NCI-H2029 (cell line): ENCODE data around the gene KLHL30.
"Not testable (repeated sequence)": the region's sequence is repeated elsewhere in the genome, so short reads cannot be mapped to it uniquely, and the experiment has no call there.

Experiments used
- DNase-seq: peaks from one replicate; lab custom pipeline; 2025; lab: John Stamatoyannopoulos, UW

Gene KLHL30

DNA sequence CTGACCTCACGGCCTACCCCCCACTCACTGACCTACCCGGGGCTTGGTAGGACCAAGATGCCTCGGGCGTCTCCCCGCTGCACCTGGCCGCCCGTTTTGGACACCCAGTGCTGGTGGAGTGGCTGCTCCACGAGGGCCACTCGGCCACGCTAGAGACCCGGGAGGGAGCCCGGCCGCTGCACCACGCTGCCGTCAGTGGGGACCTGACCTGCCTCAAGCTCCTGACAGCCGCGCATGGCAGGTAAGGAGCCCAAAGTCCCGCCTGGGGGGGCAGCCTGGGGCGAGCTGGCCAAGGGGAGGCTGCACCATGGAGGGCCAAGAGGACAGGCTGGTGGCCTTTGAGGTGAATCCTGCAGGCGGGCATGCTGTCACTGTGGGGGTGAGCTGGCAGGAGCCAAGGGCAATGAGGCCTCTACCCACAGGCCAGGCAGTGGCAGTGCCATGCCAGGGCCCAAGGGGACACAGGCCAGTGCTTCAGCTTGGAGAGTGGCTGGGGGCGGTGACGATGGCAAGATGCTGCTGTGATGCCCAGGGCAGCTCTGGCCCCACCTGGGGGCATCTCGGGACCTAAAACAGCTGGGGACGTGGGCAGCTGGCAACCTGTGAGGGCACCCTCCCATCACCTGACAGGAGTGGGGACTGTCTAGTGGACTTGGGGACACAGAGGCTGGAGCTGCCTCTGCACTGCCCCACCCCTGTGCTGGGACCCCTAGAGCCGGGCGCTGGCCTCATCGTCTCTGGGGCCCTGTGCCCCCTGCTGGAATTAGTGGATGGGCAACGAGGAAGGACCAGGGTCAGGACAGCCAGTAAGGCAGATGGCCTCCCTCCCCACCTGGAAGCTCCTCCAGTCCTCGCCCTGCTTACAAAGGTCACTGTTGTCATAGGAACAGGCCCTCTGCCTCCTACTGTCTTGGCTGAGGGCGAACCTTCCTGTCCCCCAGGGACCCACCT, 36.3 kb upstream of the KLHL30 start:
- DNase-seq, result no peak

DNA sequence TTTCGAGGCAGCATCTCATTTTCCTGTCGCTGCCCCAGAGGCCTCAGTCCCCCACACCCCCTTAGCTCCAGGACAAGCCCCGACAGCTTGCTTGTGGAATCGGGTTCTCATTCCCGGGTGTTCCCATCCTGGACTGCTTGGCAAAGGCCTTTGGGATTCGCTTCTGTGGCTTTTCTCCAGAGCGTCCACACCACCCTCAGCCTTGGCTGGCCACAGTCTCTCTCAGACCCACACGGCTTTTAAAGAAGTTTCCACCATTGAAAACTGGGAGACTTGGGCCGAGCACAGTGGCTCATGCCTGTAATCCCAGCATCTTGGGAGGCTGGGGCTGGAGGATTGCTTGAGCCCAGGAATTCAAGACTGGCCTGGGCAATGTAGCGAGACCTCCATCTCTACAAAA, 35.6 kb upstream of the KLHL30 start:
- DNase-seq, result no peak

DNA sequence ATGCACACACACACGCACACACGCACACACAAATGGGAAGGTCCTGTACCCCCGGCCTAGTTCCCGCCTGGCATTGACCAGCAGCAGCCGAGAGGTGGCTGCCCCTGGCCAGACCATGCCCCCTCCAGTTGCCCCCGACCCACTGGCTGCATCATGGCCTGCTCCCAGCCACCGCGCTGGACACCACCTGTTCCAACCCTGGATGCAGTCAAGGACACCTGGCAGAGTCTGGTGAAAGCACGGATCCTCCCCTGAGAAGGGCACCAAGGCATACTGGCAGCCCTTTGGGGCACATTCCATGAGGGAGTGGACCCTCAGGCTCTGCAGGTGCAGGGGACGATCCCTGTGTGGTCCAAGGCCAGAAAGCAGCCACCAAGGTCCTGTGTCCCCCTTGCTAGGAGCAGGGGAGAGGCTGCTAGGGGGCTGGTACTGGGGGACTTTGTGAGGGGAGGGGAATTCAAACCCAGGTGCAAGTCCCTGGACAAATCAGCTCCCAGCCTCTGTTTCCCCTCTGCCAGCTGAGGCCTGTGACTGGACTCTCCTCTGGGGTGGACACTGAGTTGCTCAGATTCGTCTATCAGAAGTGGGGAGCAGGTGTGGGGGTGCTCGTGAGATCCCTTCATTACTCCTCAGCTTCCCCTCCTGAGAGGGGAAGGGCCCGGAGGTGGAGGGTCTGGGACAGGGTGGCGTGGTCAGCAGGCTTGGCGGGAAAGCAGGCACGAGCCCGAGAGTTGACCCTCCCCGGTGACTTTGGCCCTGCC, 34.8 kb upstream of the KLHL30 start:
- no peak for DNase-seq

DNA sequence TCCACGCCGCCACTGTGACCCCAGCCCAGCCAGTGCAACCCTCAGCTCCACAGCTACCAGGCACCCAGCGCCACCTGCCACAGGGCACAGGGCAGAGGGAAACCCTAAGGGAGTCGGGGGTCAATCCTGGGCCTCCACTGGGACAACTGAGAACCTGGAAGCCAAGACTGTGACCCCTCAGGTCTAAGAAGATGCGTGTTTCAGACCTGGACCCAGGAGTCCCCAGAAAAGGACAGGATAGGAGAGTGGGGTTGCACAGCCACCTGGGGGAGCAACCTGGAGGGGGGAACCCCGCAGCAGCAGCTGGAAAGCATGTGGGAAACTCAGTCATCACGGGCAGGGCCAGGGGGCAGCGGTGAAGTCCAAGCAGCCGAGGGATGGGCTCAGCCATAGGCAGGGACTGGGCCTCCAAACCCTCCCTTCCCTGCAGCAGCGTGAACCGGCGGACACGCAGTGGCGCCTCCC, 34.2 kb upstream of the KLHL30 start:
- no peak for DNase-seq

DNA sequence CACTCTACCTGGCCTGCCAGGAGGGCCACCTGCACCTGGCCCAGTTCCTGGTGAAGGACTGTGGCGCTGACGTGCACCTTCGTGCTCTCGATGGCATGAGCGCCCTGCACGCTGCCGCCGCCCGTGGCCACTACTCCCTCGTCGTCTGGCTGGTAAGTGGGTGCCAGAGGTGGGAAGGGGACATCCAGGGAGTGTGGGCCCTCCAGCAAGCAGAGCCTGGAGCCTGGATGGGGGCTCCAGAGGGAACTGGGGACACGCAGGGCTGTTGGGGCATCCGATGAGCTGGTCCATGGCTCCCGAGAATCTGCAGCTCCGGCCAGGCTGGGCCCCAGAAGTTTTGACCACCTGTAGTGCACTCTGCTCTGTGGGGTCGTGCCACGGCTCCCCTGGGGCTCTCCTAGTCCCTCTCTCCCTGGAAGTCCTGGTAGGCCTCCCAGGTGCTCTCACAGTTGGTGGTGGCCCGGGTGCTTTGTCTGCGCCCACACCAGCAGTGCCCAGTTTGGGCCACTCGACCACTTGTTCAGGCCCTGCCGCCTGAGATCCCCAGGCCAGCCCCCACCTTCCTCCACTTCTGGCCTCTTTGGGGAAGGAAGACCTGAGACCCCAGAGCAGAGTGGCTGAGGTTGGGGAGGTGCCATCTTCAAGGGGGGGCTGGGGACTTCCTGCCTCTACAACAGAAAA, 33.6 kb upstream of the KLHL30 start:
- DNase-seq, result no peak

DNA sequence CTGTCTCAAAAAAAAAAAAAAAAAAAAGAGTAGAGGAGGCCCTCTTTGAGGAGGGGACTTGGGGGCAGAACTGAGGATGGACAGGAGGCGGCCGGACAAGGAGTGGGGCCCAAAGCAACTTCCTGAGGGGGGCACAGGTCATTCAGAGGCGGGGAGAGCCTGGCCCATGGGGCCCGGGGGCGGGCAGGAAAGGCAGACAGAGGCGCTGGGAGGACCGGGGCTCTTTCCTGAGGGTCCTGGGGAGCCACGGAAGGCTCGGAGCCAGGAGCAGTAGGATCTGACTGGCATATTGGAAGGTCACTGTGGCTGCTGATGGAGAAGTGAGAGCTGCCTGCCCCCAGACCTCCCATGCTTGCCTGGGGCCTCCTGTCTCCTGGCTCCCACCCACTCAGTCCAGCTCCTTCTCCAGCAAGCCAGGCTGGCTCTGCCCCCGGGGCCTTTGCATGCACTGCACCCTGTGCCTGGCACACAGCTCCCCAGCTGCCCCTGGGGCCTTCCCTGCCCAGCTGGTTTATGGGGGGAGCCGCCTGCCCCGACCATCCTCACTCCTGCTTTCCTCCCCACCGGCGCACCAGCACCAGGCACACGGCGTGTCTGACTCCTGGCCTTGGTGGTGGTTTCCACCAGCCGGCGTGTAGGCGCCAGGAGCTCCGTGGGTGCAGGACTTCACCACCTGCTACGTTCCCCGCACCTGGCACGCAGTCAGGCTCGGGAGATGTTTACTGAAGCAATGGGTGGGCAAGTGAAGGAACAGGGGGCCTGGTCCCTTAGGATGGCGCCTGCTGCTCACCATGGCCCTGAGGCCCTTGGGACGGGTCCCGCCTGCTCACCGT, 32.7 kb upstream of the KLHL30 start:
- no peak for DNase-seq

DNA sequence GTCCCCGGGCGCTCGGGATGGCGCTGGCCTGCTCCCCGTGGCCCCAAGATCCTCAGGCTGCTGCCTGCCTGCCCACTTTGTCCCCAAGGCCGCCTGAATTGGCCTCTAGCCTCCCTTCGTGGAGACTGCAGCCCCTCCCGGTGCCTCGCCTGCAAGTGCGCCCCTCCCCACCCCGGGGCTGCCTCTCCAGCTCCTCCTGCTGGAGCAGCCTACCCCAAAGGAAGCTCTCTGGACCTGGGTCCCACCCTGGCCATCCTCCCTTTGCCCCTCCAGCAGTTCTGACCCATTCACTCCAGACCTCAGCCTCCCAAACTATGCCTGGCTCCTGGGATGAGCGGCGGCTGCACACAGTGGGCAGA, 32.1 kb upstream of the KLHL30 start:
- DNase-seq, result no peak

DNA sequence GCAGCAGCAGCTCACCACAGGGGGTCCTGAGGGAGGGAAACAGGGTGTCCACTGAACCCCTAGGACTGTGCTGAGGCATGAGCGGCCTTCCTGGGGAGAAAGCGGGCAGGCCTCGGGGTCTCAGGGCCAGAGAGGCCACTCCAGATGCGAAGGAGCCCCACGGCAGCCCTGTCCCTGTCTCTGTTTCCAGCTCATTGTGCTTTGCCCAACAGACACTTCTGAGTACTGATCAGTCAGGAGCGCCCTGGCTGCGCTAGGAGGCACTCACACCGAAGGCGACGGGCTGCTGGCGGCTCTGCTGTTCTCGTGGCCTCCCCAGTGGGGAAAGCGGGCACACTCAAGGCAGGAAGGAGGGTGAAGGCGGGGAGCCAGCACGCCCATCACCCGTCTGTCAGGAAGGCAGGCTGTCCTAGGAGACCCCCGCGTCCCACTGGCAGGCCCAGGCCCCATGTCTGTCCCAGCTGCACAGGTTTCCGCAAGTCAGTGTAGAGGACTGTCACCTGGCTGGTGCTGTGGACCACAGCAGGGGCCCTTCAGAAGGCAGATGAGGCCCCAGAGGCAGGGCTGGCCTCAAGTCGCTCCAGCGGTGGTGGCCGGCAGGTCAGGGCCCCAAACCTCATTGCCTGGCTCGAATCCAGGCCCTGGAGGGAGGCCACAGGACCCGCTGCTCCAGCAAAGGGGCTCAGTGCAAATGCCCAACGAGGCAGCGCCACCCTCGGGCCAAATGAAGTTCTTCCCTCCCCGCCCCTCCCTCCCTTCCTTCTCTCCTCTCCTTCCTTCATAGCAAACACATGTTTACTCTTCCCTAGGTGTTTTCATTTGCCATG, 31.6 kb upstream of the KLHL30 start:
- no peak for DNase-seq

DNA sequence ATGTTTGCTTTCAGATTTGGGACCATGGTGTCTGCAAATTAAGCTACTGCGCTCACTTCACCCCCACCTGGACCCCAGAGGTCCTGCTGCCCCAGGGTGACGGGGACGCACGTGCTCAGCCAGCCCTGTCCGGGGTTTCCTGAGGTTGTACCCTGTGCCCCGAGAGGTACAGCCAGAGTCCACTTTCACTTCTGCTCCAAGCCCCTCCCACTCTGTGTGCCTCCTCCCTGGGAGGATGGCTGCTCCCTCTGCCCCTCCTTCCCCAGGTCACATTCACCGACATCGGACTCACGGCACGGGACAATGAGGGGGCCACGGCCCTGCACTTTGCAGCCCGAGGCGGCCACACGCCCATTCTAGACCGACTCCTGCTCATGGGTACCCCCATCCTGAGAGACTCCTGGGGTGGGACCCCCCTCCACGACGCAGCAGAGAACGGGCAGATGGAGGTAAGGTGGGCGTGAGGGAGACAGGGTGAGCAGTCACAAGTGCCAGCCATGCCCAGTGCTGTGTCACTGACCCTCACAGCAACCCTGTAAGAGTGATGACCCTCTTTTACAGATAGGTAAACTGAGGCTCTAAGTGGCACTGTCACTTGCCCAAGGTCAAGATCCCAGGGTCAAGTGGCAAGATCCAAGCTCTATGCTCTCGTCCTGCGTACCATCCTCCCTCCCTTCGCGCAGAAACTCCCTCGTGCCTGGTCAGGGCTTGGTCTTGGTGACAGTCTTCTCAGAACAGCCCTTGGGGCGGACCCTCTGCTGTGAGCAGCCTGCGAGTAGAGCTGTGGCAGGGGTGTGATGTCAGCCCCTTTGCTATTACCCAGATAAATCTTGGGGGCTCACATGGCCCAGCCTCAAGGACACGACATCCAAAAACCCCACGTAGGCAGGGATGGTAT, 30.7 kb upstream of the KLHL30 start:
- no peak for DNase-seq

DNA sequence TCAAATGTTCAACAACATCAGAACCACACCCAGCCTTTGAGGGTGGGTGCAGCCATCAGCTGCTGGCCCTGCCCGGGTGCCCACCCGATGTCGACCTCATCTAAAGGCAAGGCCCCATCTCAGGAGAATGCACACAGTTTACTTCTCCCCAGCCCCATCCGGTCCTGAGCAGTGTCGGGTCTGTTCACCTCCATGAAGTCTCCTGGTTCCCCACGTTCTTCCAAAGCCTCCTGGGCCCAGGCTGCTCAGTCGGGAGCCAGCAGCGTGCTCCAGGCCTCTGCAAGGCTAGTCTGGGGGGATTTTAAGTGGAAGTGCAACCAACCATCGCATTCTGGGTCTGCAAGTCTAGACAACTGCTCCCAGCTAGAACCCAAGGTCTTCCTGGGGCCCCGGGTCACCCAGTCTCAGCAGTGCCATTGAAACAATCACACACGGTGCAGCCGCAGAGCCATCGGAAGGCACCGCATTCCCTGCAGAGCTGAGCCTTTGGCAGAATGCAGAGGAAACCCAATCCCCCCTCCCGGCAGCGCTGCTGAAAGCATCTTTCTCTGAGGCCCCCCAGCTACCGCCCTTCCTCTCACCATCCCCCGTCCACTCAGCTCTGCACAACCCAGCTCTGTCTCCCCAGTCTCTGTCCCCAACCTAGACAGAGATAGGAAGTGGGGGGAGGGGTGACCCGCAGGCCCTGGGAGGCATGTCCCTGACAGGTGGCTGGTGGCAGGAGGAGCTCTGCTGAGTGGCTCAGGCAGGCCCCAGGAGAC, 29.9 kb upstream of the KLHL30 start:
- DNase-seq, result no peak

DNA sequence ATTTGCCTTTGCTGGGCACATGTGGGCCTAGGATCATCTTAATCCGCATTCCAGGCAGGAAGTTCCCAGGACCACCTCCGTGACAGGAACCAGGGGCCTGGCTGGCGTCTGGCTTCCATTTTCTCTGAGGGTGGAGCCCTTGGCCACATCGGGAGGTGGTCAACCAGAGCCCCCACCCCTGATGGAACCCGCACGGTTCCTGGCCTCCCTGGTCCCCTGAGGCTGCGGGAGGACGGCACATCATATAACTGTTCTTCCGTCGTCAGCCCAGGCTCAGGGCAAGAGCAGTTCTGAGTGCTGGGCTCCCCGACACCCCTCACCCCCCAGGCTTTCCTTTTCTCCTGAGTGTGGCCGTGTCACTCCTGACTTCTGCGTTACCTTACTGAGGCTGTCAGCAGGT, 24.9 kb upstream of the KLHL30 start:
- no peak for DNase-seq

DNA sequence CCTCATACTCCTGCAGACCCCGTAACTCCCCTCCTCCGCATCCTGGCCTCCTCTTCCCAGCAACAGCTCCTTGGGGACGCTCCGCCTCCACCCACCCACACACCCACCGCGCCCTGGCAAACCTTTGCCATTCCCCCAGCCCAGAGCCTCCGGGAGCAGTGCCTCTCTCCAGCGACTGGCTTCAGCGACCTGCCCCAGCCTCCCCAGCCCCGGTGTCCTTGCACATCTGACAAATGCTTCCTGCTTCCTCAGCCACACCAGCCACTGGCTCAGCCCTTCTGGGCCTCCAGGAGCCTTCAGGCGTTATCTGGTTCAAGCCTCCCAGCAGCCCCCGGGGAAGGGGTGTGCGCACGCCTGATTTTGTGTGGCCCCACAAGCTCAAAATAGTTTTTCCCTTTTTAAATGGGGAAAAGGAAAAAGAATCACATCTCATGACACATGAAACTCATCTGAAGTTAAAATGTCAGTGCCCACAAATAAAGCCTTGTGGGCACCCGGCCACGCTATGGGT, 24.1 kb upstream of the KLHL30 start:
- no peak for DNase-seq

DNA sequence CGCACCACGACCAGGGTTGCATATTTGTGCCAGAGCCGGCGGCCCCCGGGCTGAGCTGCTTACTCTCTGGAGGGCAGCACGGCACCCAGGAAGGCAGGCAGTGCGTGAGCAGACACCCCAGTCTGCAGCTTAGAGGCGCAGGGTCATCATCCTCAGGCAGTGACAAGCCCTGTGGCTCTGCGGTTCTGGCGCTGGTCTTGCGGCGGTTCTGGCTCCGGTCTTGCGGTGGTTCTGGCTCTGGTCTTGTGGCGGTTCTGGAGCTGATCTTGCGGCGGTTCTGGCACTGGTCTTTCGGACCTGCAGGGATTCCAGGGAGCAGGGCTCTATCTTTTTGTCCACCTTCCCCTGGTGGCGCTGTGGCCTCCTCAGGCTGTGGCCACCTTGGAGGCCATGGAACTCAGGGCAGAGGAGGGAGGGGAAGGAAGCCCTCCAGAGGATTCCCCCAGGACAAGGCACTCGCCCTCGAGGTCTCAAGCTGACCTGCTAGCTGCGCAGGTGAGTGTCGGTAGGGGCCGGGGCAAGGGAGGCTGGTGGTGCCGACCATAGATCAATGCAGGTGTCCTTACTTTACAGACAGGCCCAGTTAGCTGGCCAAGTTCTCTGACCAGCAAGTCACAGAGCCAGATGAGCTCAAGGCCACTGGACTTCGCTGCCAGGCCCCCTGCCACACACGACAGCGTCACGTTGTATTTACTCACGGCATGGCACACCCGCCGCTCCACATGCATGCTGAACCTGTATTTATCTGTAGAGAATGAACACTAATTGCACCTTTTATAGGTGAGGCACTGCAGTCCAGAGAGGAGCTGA, 23.4 kb upstream of the KLHL30 start:
- DNase-seq, result no peak

DNA sequence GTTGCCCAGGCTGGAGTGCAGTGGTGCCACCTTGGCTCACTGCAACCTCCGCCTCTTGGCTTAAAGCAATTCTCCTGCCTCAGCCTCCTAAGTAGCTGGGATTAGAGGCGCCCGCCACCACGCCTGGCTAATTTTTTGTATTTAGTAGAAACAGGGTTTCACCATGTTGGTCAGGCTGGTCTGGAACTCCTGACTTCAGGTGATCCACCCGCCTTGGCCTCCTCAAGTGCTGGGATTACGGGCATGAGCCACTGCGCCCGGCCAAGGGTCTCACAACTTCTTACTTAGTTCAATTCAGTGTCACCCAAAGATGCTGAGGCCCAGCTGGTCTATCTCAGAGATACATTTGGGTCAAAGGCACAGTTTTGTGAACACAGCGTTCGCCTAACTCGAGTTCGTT, 22.8 kb upstream of the KLHL30 start:
- DNase-seq, result not testable (repeated sequence)

DNA sequence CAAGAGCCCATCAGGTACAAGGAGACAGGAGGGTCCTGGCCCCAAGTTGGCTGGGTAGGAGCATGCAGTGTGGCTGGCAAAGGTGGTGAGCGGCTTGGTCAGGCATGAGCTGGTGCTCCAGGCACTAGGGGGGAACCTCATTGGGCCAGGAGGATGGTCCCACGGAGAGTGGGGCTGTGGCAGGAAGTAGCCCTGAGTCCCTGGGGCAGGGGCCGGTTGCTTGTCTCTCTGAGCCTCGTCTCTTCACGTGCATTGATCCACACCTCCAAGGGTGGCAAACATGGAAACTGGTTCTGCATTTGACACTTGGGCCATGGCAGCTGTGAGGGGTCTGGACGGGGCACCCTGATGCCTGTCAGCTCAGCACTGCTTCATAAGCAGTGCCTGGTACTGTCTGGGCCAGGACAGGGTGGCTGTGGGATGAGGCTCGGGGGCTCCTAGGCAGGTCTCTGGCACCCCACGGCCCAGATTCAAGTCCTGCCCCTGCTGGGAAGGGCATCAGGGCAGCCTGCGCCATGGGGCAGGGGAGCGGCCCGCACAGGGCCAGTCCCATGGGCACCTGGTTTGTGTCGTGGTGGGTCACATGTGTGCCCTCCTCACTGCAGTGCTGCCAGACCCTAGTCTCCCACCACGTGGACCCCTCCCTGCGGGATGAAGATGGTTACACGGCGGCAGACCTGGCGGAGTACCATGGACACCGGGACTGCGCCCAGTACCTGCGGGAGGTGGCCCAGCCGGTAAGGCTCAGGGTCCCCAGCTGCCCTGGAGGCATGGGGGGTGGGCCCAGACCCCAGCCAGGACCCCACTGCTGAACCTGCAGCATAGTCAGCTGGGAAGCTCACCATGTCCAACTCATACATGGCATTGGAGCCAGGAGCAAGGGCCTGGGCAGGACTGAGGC, 21.9 kb upstream of the KLHL30 start:
- no peak for DNase-seq

DNA sequence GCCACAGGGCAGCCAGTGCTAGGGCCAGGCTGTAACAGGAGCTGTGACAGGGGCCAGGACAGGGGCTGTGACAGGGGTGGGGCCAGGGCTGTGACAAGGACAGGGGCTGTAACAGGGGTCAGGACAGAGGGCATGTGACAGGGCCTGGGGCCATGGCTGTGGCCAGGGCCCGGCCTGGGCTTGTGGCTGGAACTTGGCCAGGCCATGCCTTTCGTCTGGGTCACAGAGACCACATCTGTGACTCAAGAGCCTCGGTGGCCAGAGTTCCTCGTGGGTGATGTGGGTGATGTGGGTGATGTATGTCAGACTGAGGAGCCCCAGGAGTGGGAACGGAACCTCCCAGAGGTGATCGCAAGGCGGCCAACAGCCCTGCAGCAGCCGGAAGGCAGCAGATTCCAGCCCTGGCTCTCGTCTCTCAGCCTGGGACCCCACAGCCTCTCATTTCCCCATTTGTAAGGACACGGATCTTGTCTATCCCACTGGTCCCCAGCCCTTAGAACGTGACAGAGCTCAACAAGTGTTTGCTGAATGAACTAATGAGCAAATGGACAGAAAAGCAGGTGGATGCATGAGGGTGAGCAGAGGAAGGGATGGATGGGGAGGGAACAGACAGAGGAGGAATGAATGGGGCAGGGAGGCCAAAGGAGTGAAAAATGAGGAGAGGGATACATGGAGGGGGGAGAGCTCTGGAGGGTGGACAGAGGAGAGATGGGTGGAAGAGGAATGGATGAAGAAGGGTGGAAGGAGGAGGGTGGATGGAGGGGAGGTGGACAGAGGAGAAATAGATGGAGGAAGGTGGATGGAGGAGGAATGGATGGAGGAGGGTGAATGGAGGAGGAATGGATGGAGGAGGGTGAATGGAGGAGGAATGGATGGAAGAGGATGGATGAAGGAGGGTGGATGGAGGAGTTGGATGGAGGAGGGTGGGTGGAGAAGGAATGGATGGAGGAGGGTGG, 21.0 kb upstream of the KLHL30 start:
- no peak for DNase-seq
